ENCODE data around the gene NMNAT2. TPM values are rescaled to one million over a fixed set of nuclear protein-coding genes. Genes with fewer than 3 reads are reported as not detected.
"Not testable (repeated sequence)": the region's sequence is repeated elsewhere in the genome, so short reads cannot be mapped to it uniquely, and the experiment has no call there.

NMNAT2 gene
- total RNA-seq, 3 donors from 2014 or later: not detected

DNA sequence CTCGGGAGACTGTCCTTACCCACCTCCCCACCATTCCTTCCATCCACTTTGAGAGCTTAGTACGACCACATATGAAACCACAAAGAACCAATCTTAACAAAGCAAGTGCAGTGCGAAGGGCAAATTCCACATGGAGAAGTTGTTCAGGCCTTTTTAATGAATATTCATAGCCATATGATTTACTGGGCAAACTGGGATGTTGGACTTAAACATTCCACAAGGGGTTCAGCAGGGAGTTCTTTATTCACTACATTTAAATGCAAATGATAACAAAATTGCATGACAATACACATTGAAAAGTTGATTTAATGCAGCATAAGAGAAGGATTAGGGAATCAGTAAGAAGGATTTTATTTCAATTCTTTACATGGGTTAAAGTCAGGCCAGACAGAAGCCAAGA, 14.7 kb downstream of the NMNAT2 start:
- Mint-ChIP-seq H3K4me1 (ENCODE audit: low read depth) (no peaks in the 10 kb centered on the region), H3K27me3 (ENCODE audit: low read depth) (peaks cover 33% of the 10 kb centered on the region), H3K4me3 (no peak overlapping the region), H3K36me3 (ENCODE audit: insufficient read depth) (no peaks in the 10 kb centered on the region), H3K9me3 (no peaks in the 10 kb centered on the region)
- ATAC-seq (no peak), DNase-seq (no peak)

DNA sequence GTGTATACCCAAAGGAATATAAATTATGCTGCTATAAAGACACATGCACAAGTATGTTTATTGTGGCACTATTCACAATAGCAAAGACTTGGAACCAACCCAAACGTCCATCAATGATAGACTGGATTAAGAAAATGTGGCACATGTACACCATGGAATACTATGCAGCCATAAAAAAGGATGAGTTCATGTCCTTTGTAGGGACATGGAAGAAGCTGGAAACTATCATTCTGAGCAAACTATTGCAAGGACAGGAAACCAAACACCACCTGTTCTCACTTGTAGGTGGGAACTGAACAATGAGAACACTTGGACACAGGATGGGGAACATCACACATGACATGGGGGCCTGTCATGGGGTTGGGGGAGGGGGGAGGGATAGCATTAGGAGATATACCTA, 16.6 kb downstream of the NMNAT2 start:
- ATAC-seq; H3K4me1 Mint-ChIP-seq (ENCODE audit: low read depth); H3K9me3 Mint-ChIP-seq; H3K4me3 Mint-ChIP-seq; DNase-seq; H3K36me3 Mint-ChIP-seq (ENCODE audit: insufficient read depth): not testable (repeated sequence)
- peaks cover 39% of the 10 kb centered on the region for H3K27me3 Mint-ChIP-seq (ENCODE audit: low read depth)

GRCh38 chr1:183394435-183394834, 23.7 kb downstream of the NMNAT2 start:
- no peak for ATAC-seq
- H3K4me1 Mint-ChIP-seq (ENCODE audit: low read depth): no peaks in the 10 kb centered on the region

GRCh38 chr1:183391863-183392262, 26.3 kb downstream of the NMNAT2 start:
- Mint-ChIP-seq H3K27me3 (ENCODE audit: low read depth) (peaks cover 22% of the 10 kb centered on the region), H3K9me3 (no peaks in the 10 kb centered on the region), H3K4me1 (ENCODE audit: low read depth) (no peaks in the 10 kb centered on the region), H3K36me3 (ENCODE audit: insufficient read depth) (no peaks in the 10 kb centered on the region), H3K4me3 (no peak overlapping the region)
- DNase-seq: no peak
- ATAC-seq: no peak

More at GRCh38 chr1:183394435-183394834, 23.7 kb downstream of the NMNAT2 start:
- Mint-ChIP-seq H3K36me3 (ENCODE audit: insufficient read depth) (no peaks in the 10 kb centered on the region), H3K27me3 (ENCODE audit: low read depth) (peaks cover 30% of the 10 kb centered on the region), H3K4me3 (no peak overlapping the region), H3K9me3 (no peaks in the 10 kb centered on the region)
- DNase-seq: no peak

GRCh38 chr1:183390561-183390960, 27.6 kb downstream of the NMNAT2 start:
- Mint-ChIP-seq H3K36me3 (ENCODE audit: insufficient read depth) (no peaks in the 10 kb centered on the region), H3K27me3 (ENCODE audit: low read depth) (peaks cover 17% of the 10 kb centered on the region), H3K9me3 (no peaks in the 10 kb centered on the region), H3K4me1 (ENCODE audit: low read depth) (no peaks in the 10 kb centered on the region), H3K4me3 (no peak overlapping the region)
- ATAC-seq (no peak), DNase-seq (no peak)

DNA sequence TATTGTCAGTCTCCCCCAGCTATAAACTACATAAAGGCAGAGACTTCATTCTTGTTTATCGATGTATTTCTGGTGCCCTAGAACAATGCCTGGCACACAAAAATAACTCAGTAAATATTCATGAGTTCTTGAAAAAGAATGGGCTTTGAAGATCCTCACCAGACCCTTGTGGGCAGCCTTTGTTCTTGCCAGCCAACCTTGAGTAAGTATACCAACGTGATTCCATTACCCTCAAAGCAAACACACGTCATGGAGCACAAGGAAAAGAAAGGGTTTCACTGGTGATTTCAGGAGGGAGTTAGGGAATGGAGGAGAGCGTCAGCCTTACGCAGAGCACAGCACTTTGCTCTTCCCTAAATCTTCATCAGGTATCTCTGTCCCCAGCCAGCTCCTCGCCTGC, 29.4 kb downstream of the NMNAT2 start:
- H3K9me3 Mint-ChIP-seq: no peaks in the 10 kb centered on the region

DNA sequence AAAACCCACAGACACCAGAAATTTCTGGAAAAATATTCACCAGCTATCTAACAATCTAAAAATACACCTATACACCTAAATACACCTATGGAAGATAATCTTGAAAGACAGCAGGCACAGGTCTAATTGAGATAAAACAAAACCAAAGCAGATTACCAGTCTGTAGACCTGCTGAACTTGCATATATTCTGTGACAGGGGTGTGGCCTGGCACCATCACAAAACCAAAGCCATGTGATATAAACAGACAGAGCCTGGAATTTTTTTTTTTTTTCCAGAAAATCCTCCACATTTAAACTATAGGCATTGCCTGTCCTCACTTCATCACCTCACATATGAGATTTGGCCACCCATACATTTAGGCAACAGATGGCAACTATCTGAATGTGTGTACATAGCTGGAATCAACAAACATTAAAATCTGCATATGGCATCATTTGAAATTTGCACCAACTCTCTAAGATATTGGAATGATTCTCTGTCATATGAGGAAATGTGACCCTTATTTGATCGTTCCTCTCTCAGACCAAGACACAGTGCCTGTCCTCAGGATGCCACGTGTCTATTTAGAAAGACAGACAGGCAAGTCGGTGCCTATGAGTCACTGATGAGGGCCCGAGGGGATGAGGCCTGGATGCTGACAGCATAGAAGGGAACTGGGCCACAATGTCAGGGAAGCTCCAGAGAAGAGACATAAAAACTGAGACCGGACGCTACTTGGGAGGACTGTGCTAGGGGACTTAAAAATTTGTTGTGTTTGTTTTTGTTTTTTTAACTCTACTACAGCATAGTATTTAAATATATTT, 32.6 kb downstream of the NMNAT2 start:
- Mint-ChIP-seq H3K36me3 (ENCODE audit: insufficient read depth) (no peaks in the 10 kb centered on the region), H3K4me1 (ENCODE audit: low read depth) (no peaks in the 10 kb centered on the region), H3K27me3 (ENCODE audit: low read depth) (peaks cover 16% of the 10 kb centered on the region), H3K9me3 (no peaks in the 10 kb centered on the region), H3K4me3 (no peak overlapping the region)
- DNase-seq (no peak), ATAC-seq (no peak)

More for the DNA sequence above, 29.4 kb downstream of the NMNAT2 start:
- DNase-seq: no peak
- Mint-ChIP-seq H3K4me3 (no peak overlapping the region), H3K36me3 (ENCODE audit: insufficient read depth) (no peaks in the 10 kb centered on the region), H3K27me3 (ENCODE audit: low read depth) (peaks cover 6% of the 10 kb centered on the region), H3K4me1 (ENCODE audit: low read depth) (no peaks in the 10 kb centered on the region)
- ATAC-seq: no peak

DNA sequence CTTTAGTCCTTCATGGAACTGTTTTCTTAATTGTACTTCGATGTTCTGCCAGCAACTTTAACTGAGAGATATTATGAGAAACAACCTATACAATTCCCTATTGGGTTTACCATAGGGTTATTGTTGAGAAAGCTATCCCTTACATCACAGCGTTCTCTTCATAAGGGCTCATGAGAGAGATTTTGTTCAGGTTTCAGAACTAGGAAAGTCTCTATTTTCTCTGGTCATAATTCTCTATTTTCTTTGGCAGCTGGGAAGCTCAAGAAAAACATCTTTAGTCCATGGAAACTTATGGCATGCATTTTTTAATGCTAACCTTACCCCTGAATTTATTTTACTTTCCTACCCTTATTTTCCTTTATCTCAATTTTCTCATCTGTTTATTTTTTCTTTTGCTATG, 38.2 kb downstream of the NMNAT2 start:
- peaks cover 15% of the 10 kb centered on the region for H3K27me3 Mint-ChIP-seq (ENCODE audit: low read depth)

DNA sequence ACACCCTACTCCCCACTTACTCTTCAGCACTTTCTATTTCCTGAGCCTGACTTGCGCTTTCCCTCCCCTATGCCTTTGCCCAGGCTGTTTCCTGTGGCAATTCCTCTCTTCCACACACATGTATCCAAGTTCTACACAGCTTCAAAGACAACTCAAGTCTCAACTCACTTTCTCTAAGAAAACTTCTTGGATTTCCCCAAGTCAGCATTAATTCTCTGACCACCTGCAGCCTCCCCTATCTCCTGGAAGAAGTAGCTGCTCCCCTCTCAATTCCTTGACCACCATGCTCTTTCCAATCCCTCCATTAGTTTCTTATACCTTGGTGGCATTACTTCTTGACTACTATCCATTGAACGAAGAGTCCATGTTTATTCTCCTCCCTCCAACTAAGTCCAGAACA, 42.8 kb downstream of the NMNAT2 start:
- H3K27me3 Mint-ChIP-seq (ENCODE audit: low read depth): peaks cover 3% of the 10 kb centered on the region
- DNase-seq (no peak), ATAC-seq (no peak)
- H3K4me3 Mint-ChIP-seq: no peak overlapping the region
- H3K36me3 Mint-ChIP-seq (ENCODE audit: insufficient read depth): no peaks in the 10 kb centered on the region
- no peaks in the 10 kb centered on the region for H3K4me1 Mint-ChIP-seq (ENCODE audit: low read depth)
- H3K9me3 Mint-ChIP-seq: no peaks in the 10 kb centered on the region

More for the DNA sequence above, 38.2 kb downstream of the NMNAT2 start:
- DNase-seq (no peak), ATAC-seq (no peak)
- Mint-ChIP-seq H3K9me3 (no peaks in the 10 kb centered on the region), H3K4me1 (ENCODE audit: low read depth) (no peaks in the 10 kb centered on the region), H3K36me3 (ENCODE audit: insufficient read depth) (no peaks in the 10 kb centered on the region), H3K4me3 (no peak overlapping the region)

GRCh38 chr1:183374825-183375224, 43.4 kb downstream of the NMNAT2 start:
- Mint-ChIP-seq H3K4me1 (ENCODE audit: low read depth) (no peaks in the 10 kb centered on the region), H3K27me3 (ENCODE audit: low read depth) (peaks cover 5% of the 10 kb centered on the region), H3K4me3 (no peak overlapping the region), H3K36me3 (ENCODE audit: insufficient read depth) (no peaks in the 10 kb centered on the region), H3K9me3 (no peaks in the 10 kb centered on the region)
- ATAC-seq: no peak
- no peak for DNase-seq

DNA sequence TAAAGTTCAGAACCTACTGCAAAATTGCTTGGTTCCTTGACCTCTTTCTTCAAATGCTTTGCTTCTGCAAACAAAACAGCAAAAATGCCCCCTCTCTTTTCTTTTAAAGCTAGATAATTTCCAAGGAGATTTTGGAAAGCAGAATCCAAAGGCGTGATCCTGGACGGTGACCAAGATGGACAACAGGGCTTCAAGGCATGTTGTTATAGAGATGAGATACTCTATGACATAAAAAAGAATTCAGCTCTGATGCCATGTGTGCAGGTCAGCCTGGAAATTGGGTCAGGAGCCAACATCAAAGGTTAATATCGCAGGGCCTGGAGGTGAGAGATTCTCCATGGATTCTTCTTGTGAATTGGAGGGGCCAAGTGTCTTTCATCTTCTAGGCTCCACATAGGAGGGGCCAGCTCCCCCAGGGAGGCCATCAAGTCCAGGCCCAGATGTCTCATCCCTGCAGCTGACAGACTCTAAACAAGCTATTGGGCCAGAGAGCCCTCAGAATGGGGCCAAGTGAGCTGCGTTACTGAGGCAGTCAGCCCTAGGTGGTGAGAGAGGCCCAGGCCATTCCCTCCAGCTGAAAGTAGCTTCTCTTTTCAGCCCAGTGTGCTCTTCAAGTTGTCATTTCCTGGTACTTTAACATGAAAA, 45.5 kb downstream of the NMNAT2 start:
- H3K4me1 Mint-ChIP-seq (ENCODE audit: low read depth): no peaks in the 10 kb centered on the region
- H3K4me3 Mint-ChIP-seq: no peak overlapping the region
- DNase-seq (no peak), ATAC-seq (no peak)
- no peaks in the 10 kb centered on the region for H3K36me3 Mint-ChIP-seq (ENCODE audit: insufficient read depth)
- H3K27me3 Mint-ChIP-seq (ENCODE audit: low read depth): peaks cover 10% of the 10 kb centered on the region
- no peaks in the 10 kb centered on the region for H3K9me3 Mint-ChIP-seq

GRCh38 chr1:183370399-183371058, 47.7 kb downstream of the NMNAT2 start:
- no peaks in the 10 kb centered on the region for H3K4me1 Mint-ChIP-seq (ENCODE audit: low read depth)
- H3K9me3 Mint-ChIP-seq: no peaks in the 10 kb centered on the region
- peaks cover 13% of the 10 kb centered on the region for H3K27me3 Mint-ChIP-seq (ENCODE audit: low read depth)
- no peaks in the 10 kb centered on the region for H3K36me3 Mint-ChIP-seq (ENCODE audit: insufficient read depth)
- no peak overlapping the region for H3K4me3 Mint-ChIP-seq
- ATAC-seq: no peak
- no peak for DNase-seq

GRCh38 chr1:183368213-183369108, 49.7 kb downstream of the NMNAT2 start:
- Mint-ChIP-seq H3K4me1 (ENCODE audit: low read depth) (no peaks in the 10 kb centered on the region), H3K27me3 (ENCODE audit: low read depth) (peaks cover 17% of the 10 kb centered on the region), H3K36me3 (ENCODE audit: insufficient read depth) (no peaks in the 10 kb centered on the region), H3K4me3 (no peak overlapping the region), H3K9me3 (no peaks in the 10 kb centered on the region)
- DNase-seq (no peak), ATAC-seq (no peak)

DNA sequence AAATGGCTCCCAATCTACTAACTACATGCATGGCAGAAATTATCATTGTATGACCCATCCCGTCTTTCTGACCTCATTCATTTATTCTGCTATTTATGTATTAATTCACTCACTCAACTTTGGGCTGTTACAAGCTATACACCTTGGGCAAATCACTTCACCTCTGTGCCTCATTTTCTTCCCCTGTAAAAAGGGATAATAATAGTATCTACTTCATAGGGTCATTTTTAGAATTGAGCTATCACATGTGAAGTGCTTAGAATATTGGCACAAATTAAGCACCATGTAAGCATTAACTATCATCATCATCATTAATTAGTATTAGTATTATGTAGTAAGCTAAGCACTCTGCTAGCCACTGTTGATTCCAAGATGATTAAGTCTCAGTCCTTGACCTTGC, 52.1 kb downstream of the NMNAT2 start:
- Mint-ChIP-seq H3K36me3 (ENCODE audit: insufficient read depth) (no peaks in the 10 kb centered on the region), H3K4me3 (no peak overlapping the region), H3K4me1 (ENCODE audit: low read depth) (no peaks in the 10 kb centered on the region), H3K27me3 (ENCODE audit: low read depth) (peaks cover 22% of the 10 kb centered on the region), H3K9me3 (no peaks in the 10 kb centered on the region)
- ATAC-seq (no peak), DNase-seq (no peak)

Measured in activated T-cell treated with anti-CD3 and anti-CD28 coated beads, Interleukin-2, amount 50 U/mL, for 4 hours (primary cell).